ENCODE results near the gene PLCH1. TPM values are rescaled to one million over a fixed set of nuclear protein-coding genes. Genes with fewer than 3 reads are reported as not detected.

Gene PLCH1
- total and polyA plus RNA-seq, 9 donors = 0.39 to 1.2 (median 0.53) TPM

GRCh38 chr3:155327430-155327829, 417.4 kb downstream of the PLCH1 start:
- no CpG with 5 or more reads among the region's 1 CpG for WGBS (ENCODE audit: insufficient coverage)
- no peak overlapping the region for H3K4me3 ChIP-seq (ENCODE audit: low read length)
- H3K36me3 ChIP-seq (ENCODE audit: control insufficient read depth, insufficient read depth, low read length) = no peaks in the 10 kb centered on the region
- no peak for DNase-seq
- H3K27me3 ChIP-seq (ENCODE audit: control insufficient read depth, insufficient read depth, low read length) = no peaks in the 10 kb centered on the region
- H3K27ac ChIP-seq (ENCODE audit: low read length) = no peak overlapping the region
- H3K9me3 ChIP-seq (replicated peaks; ENCODE audit: control insufficient read depth, low read depth, low read length) = no peaks in the 10 kb centered on the region
- no peaks in the 10 kb centered on the region for H3K4me1 ChIP-seq (ENCODE audit: control insufficient read depth, insufficient read depth, low read length)

- Histone ChIP-seq H3K27ac (ENCODE audit: low read length) (no peak overlapping the region), H3K4me3 (ENCODE audit: low read length) (no peak overlapping the region), H3K4me1 (ENCODE audit: control insufficient read depth, insufficient read depth, low read length) (no peaks in the 10 kb centered on the region), H3K9me3 (replicated peaks; ENCODE audit: control insufficient read depth, low read depth, low read length) (no peaks in the 10 kb centered on the region), H3K27me3 (ENCODE audit: control insufficient read depth, insufficient read depth, low read length) (no peaks in the 10 kb centered on the region), H3K36me3 (ENCODE audit: control insufficient read depth, insufficient read depth, low read length) (no peaks in the 10 kb centered on the region)
- DNase-seq = no peak
- WGBS (ENCODE audit: insufficient coverage) = 72% methylated on average over 2 of the region's 4 CpGs
Observed at GRCh38 chr3:155326901-155327300, 418.0 kb downstream of the PLCH1 start.

- no peak overlapping the region for H3K4me3 ChIP-seq (ENCODE audit: low read length)
- no peak overlapping the region for H3K27ac ChIP-seq (ENCODE audit: low read length)
- 74% methylated on average over 5 of the region's 5 CpGs for WGBS (ENCODE audit: insufficient coverage)
- H3K36me3 ChIP-seq (ENCODE audit: control insufficient read depth, insufficient read depth, low read length) = no peaks in the 10 kb centered on the region
- no peaks in the 10 kb centered on the region for H3K9me3 ChIP-seq (replicated peaks; ENCODE audit: control insufficient read depth, low read depth, low read length)
- no peaks in the 10 kb centered on the region for H3K27me3 ChIP-seq (ENCODE audit: control insufficient read depth, insufficient read depth, low read length)
- peaks cover 3% of the 10 kb centered on the region for H3K4me1 ChIP-seq (ENCODE audit: control insufficient read depth, insufficient read depth, low read length)
- no peak for DNase-seq
Observed at GRCh38 chr3:155326244-155326643, 418.6 kb downstream of the PLCH1 start.

Other genes starting within 250 kb of the PLCH1 start
- gene C3orf33, start 61.2 kb upstream of the PLCH1 start, total RNA-seq = 4.5 TPM
- gene C3orf33, start 61.2 kb upstream of the PLCH1 start, polyA plus RNA-seq (ENCODE audit: insufficient read depth in 1 of 8, insufficient read length in 8 of 8, low replicate concordance in 1 of 8) = 1 to 10 TPM; 3.3 to 4.8 (median 3.7) TPM
- 19.3 TPM for gene SLC33A1, start 109.4 kb upstream of the PLCH1 start, total RNA-seq
- 10 to 100 TPM; 12.1 to 19.3 (median 14.5) TPM for gene SLC33A1, start 109.4 kb upstream of the PLCH1 start, polyA plus RNA-seq (ENCODE audit: insufficient read depth in 1 of 8, insufficient read length in 8 of 8, low replicate concordance in 1 of 8)
- gene GMPS, start 125.6 kb upstream of the PLCH1 start, total RNA-seq = 32.0 TPM
- gene GMPS, start 125.6 kb upstream of the PLCH1 start, polyA plus RNA-seq (ENCODE audit: insufficient read depth in 1 of 8, insufficient read length in 8 of 8, low replicate concordance in 1 of 8) = 10 to 100 TPM; 36.8 to 54.4 (median 44.3) TPM